Inflammatory macrophage treated with lipopolysaccharide for 4 hours (primary cell): ENCODE results near the gene CNR2.

ENCODE experiments used
- DNase-seq: peaks from one replicate; pipeline ENCODE4 v3.0.0-alpha.2; 2020

The CNR2 gene

GRCh38 chr1:23913212-23913880 is at the start of gene CNR2:
CNR2 (minus strand) TSS chr1:23913362; CDS start chr1:23875617, 37,745 bp downstream.
- DNase-seq, result no peak

GRCh38 chr1:23960291-23961020 is 47.3 kb upstream of the CNR2 start:
- peak; percentile 85 for DNase-seq

- peak; percentile 98 for DNase-seq
These were observed 46.5 kb upstream of the CNR2 start, which contains the start of gene PNRC2 for GRCh38 chr1:23959461-23960290. PNRC2 (plus strand) TSS chr1:23959828; CDS start chr1:23961458, 1,630 bp downstream.

- DNase-seq, result peak; percentile 100
These were observed 45.8 kb upstream of the CNR2 start for GRCh38 chr1:23958810-23959460.

- DNase-seq, result peak; percentile 61
These were observed 45.1 kb upstream of the CNR2 start for GRCh38 chr1:23958040-23958809.

GRCh38 chr1:23957096-23957495 is 43.9 kb upstream of the CNR2 start:
- DNase-seq, result no peak

- DNase-seq, result no peak
These were observed 39.9 kb upstream of the CNR2 start for GRCh38 chr1:23953020-23953419.

- no peak for DNase-seq
These were observed 34.2 kb upstream of the CNR2 start for GRCh38 chr1:23947366-23947765.

- no peak for DNase-seq
These were observed 23.5 kb upstream of the CNR2 start for GRCh38 chr1:23936481-23937176.

GRCh38 chr1:23931491-23931880 is 18.3 kb upstream of the CNR2 start:
- DNase-seq, result no peak

- DNase-seq, result peak; percentile 77
These were observed 17.8 kb upstream of the CNR2 start for GRCh38 chr1:23930861-23931490.

GRCh38 chr1:23930270-23930669 is 17.1 kb upstream of the CNR2 start:
- DNase-seq, result no peak

- no peak for DNase-seq
These were observed 15.6 kb upstream of the CNR2 start for GRCh38 chr1:23928789-23929188.

GRCh38 chr1:23927097-23927496 is 13.9 kb upstream of the CNR2 start:
- DNase-seq, result no peak

GRCh38 chr1:23925279-23925678 is 12.1 kb upstream of the CNR2 start:
- DNase-seq, result no peak

GRCh38 chr1:23924601-23925000 is 11.4 kb upstream of the CNR2 start:
- DNase-seq, result no peak

GRCh38 chr1:23923592-23924499 is 10.7 kb upstream of the CNR2 start:
- DNase-seq, result no peak

GRCh38 chr1:23922321-23922943 is 9.3 kb upstream of the CNR2 start:
- no peak for DNase-seq
